Kidney capillary endothelial cell (primary cell): ENCODE measurements around the gene EPS8L3.
"Not testable (repeated sequence)": the region's sequence is repeated elsewhere in the genome, so short reads cannot be mapped to it uniquely, and the experiment has no call there.

Experiments used
- DNase-seq: peaks from one replicate; pipeline ENCODE4 v3.0.0-alpha.2; 2018; ENCODE audit warnings: low spot score

The EPS8L3 gene

DNA sequence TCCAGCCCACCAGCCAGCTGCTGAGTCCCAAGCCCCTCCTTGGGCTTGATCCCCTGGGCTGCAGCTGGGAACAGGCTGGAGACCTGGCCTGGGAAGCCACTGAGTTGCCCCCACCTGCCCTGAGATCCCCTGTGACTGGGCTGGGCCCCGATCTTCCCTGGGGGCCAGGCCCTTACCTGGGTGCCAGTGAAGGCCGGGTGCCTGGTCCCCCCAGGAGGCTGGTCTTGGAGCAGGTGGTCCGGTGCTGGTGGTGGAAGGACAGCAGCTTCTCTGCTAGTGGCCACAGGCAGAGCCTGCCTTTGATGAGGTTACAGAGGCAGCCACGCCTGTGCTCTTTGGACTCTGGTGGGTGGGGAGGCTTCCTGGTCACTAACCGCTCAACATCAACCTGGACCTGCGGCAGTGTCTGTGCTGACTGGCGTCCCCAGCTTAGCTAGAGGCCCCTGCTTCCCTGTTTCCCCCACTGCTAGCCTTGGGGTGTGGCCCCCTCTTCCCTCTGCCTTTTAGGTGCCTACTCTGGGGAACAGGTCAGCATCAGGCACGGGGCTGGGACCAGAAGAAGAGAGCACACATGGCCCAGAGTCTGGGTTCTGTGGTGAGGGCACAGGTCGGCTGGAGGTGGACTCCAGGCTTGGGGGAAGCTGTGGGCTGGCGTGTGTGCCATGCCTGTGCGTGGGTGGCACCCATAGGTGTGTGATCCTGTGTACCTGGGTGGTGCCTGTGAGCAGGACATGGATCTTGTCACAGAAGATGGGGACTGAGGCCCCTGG is at the start of gene EPS8L3:
Gene EPS8L3, minus strand, starts transcription at position 278 of the 770 bp plus-strand sequence. CDS start 2,174 bp downstream, outside the sequence.
- DNase-seq = no peak

DNA sequence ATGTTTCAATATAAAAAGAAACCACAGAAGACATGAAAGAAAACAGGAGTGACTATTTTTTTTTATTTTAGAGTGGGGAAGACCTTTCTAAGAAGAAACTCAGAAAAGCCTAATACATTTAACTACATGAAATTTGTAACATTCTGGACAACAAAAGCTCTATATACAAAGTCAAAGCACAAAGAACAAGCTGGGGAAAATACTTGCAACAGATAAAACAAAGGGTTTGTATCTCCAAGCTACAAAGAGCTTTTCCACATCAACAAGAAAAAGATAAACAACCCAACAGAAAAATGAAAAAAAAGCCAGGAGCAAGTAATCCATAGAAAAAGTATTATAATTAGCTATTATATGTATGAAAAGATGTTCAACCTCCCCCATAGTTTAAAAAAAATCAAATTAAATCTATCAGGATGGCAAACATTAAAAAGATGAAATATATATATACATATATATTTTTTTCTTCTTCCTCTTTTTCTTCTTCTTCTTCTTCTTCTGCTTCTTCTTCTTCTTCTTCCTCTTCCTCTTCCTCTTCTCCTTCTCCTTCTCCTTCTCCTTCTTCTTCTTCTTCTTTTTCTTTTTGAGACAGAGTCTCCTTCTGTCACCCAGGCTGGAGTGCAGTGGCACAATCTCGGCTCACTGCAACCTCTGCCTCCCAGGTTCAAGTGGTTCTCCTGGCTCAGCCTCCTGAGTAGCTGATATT is 49.1 kb upstream of the EPS8L3 start:
- no peak for DNase-seq

- DNase-seq = no peak
Measured at GRCh38 chr1:109808703-109809102, 45.0 kb upstream of the EPS8L3 start.

GRCh38 chr1:109807822-109808680 is 44.3 kb upstream of the EPS8L3 start:
- DNase-seq = no peak

GRCh38 chr1:109807402-109807801 is 43.7 kb upstream of the EPS8L3 start:
- DNase-seq = no peak

GRCh38 chr1:109806733-109807400 is 43.1 kb upstream of the EPS8L3 start:
- no peak for DNase-seq

- DNase-seq = no peak
Measured at GRCh38 chr1:109805486-109806165, 41.9 kb upstream of the EPS8L3 start.

DNA sequence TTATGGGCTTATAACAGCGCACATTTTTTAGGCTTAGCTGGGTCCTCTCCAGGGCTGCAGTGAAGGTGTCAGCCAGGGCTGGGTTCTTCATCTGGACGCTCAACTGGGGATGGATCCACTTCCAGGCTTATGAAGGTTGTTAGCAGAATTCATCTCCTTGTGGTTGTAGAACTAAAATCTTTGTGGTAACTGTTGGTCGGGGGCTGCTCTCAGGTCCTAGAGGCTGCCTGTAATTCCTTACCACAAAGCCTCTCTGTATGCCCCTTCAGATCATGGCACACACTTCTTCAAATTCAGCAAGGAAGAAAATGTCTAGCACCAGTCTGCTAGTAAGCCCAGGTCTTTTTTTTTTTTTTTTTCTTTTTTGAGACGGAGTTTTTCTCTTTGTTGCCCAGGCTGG is 40.9 kb upstream of the EPS8L3 start:
- DNase-seq = no peak

GRCh38 chr1:109803901-109804331 is 40.2 kb upstream of the EPS8L3 start:
- DNase-seq = no peak

DNA sequence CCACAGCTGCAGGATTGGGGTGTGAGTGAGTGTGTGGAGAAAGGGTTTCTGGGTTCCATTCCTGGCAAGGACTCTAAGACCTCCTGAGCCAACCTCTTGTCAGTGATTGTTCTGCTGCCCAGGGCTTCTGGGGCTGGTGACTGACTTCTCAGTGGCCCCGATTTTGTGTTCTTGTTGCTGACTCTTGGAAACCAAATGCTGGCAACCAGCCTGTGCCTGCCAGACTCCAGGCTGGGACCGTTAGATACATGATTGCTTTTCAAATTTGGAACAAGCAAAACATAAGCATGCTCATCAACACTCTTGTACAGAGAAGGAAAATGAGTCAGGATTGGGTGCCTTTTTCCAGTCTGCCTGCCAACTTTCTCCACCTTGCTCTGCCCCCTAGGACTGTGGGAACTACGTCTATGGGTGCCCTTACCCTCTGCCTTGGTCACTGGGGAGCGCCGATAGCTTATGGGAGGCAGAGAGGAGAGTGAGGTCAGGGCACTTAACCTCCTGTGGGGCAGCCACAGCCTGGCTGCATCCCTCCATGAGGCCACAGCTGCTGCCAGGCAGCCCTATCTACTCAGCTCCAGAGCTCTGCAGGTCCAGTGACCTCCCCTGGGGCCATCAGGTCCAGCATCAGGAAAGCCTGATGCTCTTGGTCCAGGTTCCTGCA is 39.3 kb upstream of the EPS8L3 start:
- DNase-seq = no peak

GRCh38 chr1:109802136-109802900 is 38.6 kb upstream of the EPS8L3 start:
- DNase-seq = no peak

GRCh38 chr1:109801791-109802135 is 38.0 kb upstream of the EPS8L3 start:
- DNase-seq = no peak

DNA sequence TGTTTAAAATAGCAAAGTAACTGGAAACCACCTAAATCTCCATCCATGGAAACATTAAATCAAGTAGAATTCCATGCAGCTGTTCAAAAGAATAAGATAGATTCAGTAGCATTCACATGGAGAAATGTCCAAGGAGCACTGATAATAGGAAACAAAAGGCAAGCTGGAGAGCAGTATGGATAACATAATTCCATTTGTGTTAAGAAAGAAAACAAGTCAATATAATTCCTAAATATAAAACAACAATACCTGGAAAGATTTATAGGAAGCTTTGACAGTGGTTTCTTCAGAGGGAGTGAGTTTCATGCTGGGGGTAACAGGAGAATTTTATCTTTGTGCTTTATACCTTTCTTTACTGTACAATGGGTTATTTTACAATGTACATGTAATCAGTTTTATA is 36.6 kb upstream of the EPS8L3 start:
- DNase-seq = no peak

DNA sequence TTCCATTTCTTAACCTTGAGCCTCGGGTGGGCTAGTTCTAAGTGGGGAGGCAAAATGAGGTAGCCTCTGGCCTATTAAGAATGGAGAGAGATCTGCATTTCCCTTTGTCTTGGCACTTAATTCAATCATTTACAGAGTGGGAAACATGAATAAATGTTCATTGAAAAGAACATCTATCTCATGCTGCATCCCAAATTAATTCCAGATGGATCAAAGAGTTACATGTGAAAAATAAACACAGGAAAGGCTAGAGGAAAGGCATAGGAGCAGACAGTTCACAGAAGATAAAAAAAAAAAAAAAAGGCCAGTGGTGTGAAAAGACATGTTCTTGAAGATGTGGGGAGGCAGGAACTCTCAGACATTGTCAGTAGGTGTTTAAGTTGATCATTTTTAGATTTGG is 35.7 kb upstream of the EPS8L3 start:
- DNase-seq = no peak

DNA sequence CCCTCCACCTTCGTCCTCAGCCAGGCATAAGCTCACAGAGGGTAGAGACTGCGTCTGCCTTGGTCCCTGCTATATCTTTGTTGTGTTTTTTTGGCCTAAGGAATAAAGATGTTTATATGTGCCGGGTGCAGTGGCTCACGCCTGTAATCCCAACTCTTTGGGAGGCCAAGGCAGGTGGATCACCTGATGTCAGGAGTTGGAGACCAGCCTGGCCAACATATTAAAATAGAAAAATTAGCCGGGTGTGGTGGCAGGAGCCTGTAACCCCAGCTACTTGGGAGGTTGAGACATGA is 33.5 kb upstream of the EPS8L3 start:
- not testable (repeated sequence) for DNase-seq

DNA sequence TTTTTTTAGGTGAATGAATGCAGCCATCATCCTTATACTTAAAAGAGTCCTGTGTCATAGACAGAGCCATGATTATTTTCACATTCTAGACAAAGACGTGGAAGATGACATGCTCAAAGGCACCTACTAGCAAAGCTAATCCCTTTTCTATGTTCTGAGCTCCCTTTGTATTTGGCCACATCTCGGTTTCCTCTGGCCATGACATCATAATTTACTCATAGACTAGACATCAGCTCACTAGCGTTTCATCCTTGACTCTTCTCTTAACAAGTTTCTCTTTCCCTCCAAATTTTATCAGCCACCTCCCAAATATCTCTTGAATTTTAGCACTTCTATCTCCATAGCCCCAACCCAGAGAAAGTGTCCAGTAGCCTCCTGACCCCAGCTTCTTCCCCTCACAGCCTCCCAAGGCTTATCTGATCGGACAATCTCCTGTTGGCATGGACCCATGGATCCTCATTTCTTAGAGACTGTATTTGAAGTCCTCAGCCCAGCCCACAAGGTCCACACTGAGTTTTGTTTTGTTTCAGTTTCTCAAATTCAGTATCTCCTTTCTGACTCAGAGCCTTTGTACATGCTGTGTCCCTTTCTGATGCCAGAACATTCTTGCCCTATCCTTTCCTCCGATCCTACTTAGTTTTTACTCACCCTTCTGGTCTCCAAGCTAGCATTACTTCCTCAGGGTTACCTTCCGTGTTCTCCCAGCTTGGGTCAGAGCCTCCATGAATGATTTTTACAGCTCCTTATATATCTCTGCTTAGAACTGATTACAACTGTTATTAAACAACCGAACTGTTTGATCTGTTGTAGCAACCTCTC is 33.0 kb upstream of the EPS8L3 start:
- DNase-seq = no peak

GRCh38 chr1:109794319-109795132 is 30.8 kb upstream of the EPS8L3 start:
- no peak for DNase-seq

DNA sequence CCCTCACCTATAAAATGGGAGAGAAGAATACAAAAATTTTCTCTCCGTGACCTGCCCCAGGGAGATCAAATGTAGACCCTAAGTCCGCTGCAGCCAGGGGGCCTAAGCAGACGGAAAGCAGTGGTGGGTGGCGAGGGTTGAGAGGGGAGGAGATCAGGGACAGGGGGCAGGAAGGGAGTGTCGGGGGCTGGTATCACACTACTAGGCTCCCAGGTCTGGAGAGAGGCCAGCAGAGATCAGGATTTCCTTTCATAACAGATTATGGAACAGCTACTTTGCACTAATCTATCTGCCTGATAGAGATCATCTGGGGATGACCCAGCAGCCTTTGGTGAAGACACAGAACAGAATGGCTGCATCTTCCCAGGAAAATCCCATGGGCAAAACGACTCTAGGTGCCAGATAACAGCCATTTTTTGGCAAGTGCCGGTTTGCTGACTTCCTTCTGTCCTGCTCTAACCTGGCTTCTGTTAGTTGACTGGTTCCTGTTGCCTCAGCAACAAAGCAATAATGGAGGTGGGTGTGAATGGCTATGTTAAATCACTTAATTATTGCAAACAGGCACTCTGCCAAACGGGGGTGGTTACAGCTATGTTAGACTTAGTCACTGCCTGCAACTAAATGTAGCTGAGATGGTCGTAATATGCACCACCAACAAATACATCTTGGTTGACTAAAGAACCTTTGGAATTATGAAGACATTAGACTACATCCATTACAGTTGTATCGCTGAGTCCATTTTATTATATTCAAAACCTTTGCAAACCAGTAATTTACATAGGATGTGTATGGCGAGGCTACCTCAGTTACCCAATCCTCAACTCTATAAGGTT is 30.0 kb upstream of the EPS8L3 start:
- DNase-seq = peak; percentile 60
